Right forelimb (tissue), 1 donor: ENCODE results near the gene FAM174A.
"Not testable (repeated sequence)": the region's sequence is repeated elsewhere in the genome, so short reads cannot be mapped to it uniquely, and the experiment has no call there.

Experiments used
- DNase-seq: peaks from one replicate; pipeline ENCODE4 v3.0.0-alpha.2; 2018

FAM174A gene

GRCh38 chr5:100576217-100576751 is 41.1 kb downstream of the FAM174A start:
- no peak for DNase-seq

- DNase-seq: no peak
Measured at GRCh38 chr5:100577506-100577905, 42.3 kb downstream of the FAM174A start.

- no peak for DNase-seq
Measured at GRCh38 chr5:100584069-100584468, 48.9 kb downstream of the FAM174A start.

- no peak for DNase-seq
Measured at GRCh38 chr5:100584889-100585288, 49.7 kb downstream of the FAM174A start.

GRCh38 chr5:100590867-100591266 is 55.7 kb downstream of the FAM174A start:
- no peak for DNase-seq

GRCh38 chr5:100595152-100595811 is 60.1 kb downstream of the FAM174A start:
- DNase-seq: peak; percentile 43

GRCh38 chr5:100595812-100596173 is 60.6 kb downstream of the FAM174A start:
- DNase-seq: no peak

- no peak for DNase-seq
Measured at GRCh38 chr5:100598446-100598845, 63.3 kb downstream of the FAM174A start.

- DNase-seq: no peak
Measured at GRCh38 chr5:100600298-100600994, 65.3 kb downstream of the FAM174A start.

DNA sequence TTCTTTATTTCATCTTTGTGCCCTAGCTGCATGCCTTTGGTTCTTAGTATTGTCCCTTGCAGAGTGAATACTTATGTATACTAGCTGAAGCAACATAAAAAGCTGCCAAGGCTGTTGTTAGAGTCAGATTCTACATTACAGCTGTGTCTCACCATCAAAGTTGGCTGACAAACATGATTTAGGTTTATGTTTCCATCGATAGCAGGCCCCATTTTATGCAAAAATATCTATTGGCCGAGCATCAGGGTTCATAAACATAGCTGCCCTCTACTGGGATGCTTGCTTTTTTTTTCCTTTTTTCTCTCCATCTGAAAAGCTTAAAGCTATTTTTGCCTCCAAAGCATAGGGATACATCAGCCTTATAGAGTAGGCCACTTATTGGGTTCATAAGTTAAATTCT is 68.0 kb downstream of the FAM174A start:
- no peak for DNase-seq

DNA sequence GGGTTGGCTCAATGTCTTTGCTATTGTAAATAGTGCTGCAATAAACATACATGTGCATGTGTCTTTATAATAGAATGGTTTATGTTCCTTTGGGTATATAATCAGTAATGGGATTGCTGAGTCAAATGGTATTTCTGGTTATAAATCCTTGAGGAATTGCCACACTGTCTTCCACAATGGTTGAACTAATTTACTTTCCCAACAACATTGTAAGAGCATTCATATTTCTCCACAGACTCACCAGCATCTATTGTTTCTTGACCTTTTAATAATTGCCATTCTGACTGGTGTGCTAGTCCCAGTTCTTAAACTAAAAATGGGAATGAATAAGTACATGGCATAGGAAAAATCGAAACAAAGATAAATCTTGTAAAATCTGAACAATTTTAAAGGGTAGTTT is 68.8 kb downstream of the FAM174A start:
- DNase-seq: not testable (repeated sequence)

GRCh38 chr5:100609594-100609993 is 74.4 kb downstream of the FAM174A start:
- DNase-seq: no peak

GRCh38 chr5:100614308-100614707 is 79.1 kb downstream of the FAM174A start:
- no peak for DNase-seq

DNA sequence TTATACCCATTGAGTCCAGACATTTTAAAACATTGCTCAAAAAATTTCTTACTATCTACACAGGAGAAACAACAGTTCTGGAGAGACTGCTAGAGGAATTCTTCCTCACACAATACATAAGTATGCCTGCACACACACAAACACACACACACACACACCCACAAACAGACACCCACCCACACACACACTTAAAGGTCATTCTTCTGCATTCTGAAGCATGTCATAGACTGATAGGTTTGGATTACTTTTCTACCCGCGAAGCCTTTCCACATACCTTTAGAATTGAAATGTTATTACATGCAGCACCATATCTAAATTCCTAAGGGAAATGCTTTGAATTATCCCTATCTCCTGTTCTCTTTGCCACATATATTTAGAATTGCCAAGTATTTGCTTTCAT is 80.2 kb downstream of the FAM174A start:
- no peak for DNase-seq

GRCh38 chr5:100616291-100616690 is 81.1 kb downstream of the FAM174A start:
- no peak for DNase-seq

DNA sequence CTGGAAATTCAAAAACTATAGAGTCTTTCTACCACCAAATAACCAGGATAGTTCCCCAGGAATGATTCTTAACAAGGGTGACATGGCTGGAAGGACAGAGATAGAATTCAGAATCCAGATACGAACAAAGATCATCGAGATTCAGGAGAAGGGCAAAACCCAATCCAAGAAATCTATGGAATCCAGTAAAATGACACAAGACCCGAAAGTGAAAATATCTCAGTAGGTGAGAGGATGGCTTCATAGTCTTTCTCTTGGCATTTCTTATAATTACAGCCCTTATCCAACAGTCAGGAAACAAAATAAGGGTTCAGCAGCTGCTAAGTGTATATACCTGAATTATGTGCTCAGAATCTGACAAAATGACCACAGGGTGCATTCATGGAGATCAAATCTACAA is 81.8 kb downstream of the FAM174A start:
- DNase-seq: no peak

GRCh38 chr5:100623719-100624118 is 88.5 kb downstream of the FAM174A start:
- no peak for DNase-seq

- DNase-seq: no peak
Measured at GRCh38 chr5:100634937-100635534, 99.9 kb downstream of the FAM174A start.
